NCI-H2107 (cell line): ENCODE measurements around the gene CDC6.
"Not testable (repeated sequence)": the region's sequence is repeated elsewhere in the genome, so short reads cannot be mapped to it uniquely, and the experiment has no call there.

Experiments
- DNase-seq: peaks from one replicate; lab custom pipeline; 2025; lab: John Stamatoyannopoulos, UW

The CDC6 gene

GRCh38 chr17:40290629-40291280 lies 3.1 kb downstream of the CDC6 start:
- no peak for DNase-seq

- DNase-seq, result no peak
Measured at GRCh38 chr17:40291281-40291664, 3.6 kb downstream of the CDC6 start.

GRCh38 chr17:40293363-40293762 lies 5.7 kb downstream of the CDC6 start:
- no peak for DNase-seq

- DNase-seq, result no peak
Measured at GRCh38 chr17:40295488-40296436, 8.1 kb downstream of the CDC6 start.

- DNase-seq, result no peak
Measured at GRCh38 chr17:40297511-40297910, 9.8 kb downstream of the CDC6 start.

GRCh38 chr17:40298726-40299125 lies 11.0 kb downstream of the CDC6 start:
- DNase-seq, result no peak

GRCh38 chr17:40299159-40299757 lies 11.6 kb downstream of the CDC6 start:
- not testable (repeated sequence) for DNase-seq

GRCh38 chr17:40301315-40301714 lies 13.6 kb downstream of the CDC6 start:
- peak; percentile 37 for DNase-seq

GRCh38 chr17:40303009-40303657 lies 15.5 kb downstream of the CDC6 start:
- no peak for DNase-seq

- no peak for DNase-seq
Measured at GRCh38 chr17:40303708-40304551, 16.3 kb downstream of the CDC6 start.

- not testable (repeated sequence) for DNase-seq
Measured at GRCh38 chr17:40304552-40304863, 16.8 kb downstream of the CDC6 start.

GRCh38 chr17:40304866-40305265 lies 17.2 kb downstream of the CDC6 start:
- not testable (repeated sequence) for DNase-seq

GRCh38 chr17:40306395-40306794 lies 18.7 kb downstream of the CDC6 start:
- DNase-seq, result no peak

GRCh38 chr17:40307001-40307730 lies 19.5 kb downstream of the CDC6 start:
- DNase-seq, result no peak

- DNase-seq, result no peak
Measured at GRCh38 chr17:40307740-40308239, 20.1 kb downstream of the CDC6 start.

- DNase-seq, result no peak
Measured at GRCh38 chr17:40309031-40309948, 21.6 kb downstream of the CDC6 start, which contains the start of gene RARA. Gene RARA, plus strand, starts transcription at chr17:40309180. Its CDS starts 22,039 bp downstream, at chr17:40331219.

- DNase-seq, result no peak
Measured at GRCh38 chr17:40309949-40310510, 22.4 kb downstream of the CDC6 start.

GRCh38 chr17:40310882-40311391 lies 23.3 kb downstream of the CDC6 start:
- DNase-seq, result no peak

- DNase-seq, result no peak
Measured at GRCh38 chr17:40311575-40311974, 23.9 kb downstream of the CDC6 start.
